ENCODE results near the gene KCNRG. TPM values are rescaled to one million over a fixed set of nuclear protein-coding genes. Genes with fewer than 3 reads are reported as not detected.
"Not testable (repeated sequence)": the region's sequence is repeated elsewhere in the genome, so short reads cannot be mapped to it uniquely, and the experiment has no call there.

KCNRG gene
- total RNA-seq, 1 donor from 2014 or later = 0.83 TPM

DNA sequence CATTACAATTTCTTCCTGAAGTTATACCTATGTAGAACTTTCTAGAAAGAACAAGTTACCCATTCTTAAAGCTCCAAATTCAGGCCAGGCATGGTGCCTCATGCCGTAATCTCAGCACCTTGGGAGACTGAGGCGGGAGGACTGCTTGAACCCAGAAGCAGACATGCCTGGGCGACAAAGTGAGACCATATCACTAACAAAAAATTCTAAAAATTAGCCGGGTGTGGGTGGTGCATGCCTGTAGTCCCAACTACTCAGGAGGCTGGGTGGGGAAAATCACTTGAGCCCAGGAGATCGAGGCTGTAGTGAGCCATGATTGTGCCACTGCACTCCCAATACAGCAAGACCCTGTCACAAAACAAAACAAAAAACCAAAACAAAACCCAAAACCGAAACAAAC lies 23.0 kb downstream of the KCNRG start:
- H3K27me3 Mint-ChIP-seq (ENCODE audit: unreplicated experiment) = no peaks in the 10 kb centered on the region
- no peaks in the 10 kb centered on the region for H3K9me3 Mint-ChIP-seq (ENCODE audit: unreplicated experiment)
- no peak overlapping the region for H3K27ac Mint-ChIP-seq (ENCODE audit: unreplicated experiment)
- TF ChIP-seq, protein P1, sequence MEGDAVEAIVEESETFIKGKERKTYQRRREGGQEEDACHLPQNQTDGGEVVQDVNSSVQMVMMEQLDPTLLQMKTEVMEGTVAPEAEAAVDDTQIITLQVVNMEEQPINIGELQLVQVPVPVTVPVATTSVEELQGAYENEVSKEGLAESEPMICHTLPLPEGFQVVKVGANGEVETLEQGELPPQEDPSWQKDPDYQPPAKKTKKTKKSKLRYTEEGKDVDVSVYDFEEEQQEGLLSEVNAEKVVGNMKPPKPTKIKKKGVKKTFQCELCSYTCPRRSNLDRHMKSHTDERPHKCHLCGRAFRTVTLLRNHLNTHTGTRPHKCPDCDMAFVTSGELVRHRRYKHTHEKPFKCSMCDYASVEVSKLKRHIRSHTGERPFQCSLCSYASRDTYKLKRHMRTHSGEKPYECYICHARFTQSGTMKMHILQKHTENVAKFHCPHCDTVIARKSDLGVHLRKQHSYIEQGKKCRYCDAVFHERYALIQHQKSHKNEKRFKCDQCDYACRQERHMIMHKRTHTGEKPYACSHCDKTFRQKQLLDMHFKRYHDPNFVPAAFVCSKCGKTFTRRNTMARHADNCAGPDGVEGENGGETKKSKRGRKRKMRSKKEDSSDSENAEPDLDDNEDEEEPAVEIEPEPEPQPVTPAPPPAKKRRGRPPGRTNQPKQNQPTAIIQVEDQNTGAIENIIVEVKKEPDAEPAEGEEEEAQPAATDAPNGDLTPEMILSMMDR (IDR thresholded peaks at IDR 0.05; ENCODE audit: partially characterized antibody, unreplicated experiment) = no peak
- DNase-seq = no peak
- H3K4me3 Mint-ChIP-seq (ENCODE audit: unreplicated experiment) = no peak overlapping the region
- H3K36me3 Mint-ChIP-seq (ENCODE audit: unreplicated experiment) = no peaks in the 10 kb centered on the region
- H3K4me1 Mint-ChIP-seq (ENCODE audit: low read depth, unreplicated experiment) = no peaks in the 10 kb centered on the region

DNA sequence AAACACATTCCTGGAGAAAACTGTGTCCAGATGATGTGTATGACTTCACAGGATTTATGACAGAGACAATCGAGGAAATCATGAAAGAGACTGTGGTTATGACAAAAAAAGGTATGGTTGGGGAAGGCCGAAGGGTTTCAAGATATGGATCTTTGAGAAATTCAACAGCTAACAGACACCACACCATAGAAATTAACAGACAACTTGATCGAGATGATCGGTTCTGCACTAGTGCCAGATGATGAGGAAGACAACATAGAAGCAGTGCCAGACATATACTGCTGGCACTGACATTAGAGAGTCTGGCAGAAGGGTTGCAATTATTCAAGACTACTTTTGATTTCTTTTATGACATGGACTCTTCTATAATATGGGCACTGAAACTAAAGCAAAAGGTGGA lies 37.2 kb downstream of the KCNRG start:
- no peak overlapping the region for H3K4me3 Mint-ChIP-seq (ENCODE audit: unreplicated experiment)
- H3K27ac Mint-ChIP-seq (ENCODE audit: unreplicated experiment) = no peak overlapping the region
- TF ChIP-seq, protein P1 (IDR thresholded peaks at IDR 0.05; ENCODE audit: partially characterized antibody, unreplicated experiment) = no peak
- H3K4me1 Mint-ChIP-seq (ENCODE audit: low read depth, unreplicated experiment) = no peaks in the 10 kb centered on the region
- peaks cover 5% of the 10 kb centered on the region for H3K36me3 Mint-ChIP-seq (ENCODE audit: unreplicated experiment)
- no peak for DNase-seq
- H3K27me3 Mint-ChIP-seq (ENCODE audit: unreplicated experiment) = peaks cover 1% of the 10 kb centered on the region
- H3K9me3 Mint-ChIP-seq (ENCODE audit: unreplicated experiment) = no peaks in the 10 kb centered on the region

DNA sequence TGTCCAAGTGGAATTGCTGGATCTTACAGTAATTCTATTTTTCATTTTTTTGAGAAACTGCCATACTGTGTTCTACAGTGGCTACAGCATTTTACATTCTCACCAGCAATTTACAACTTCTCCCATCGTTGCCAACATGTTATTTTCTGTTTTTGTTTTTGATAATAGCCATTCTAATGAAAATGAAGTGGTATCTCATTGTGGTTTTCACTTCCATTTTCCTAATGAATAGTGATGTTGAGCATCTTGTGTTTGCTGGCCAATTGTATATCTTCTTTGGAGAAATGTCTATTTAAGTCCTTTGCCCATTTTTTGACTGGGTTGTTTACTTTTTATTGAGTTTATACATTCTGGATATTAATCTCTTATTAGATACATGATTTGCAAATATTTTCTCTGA lies 38.6 kb downstream of the KCNRG start:
- Mint-ChIP-seq H3K9me3 (ENCODE audit: unreplicated experiment) (no peaks in the 10 kb centered on the region), H3K4me1 (ENCODE audit: low read depth, unreplicated experiment) (no peaks in the 10 kb centered on the region), H3K27me3 (ENCODE audit: unreplicated experiment) (peaks cover 1% of the 10 kb centered on the region), H3K36me3 (ENCODE audit: unreplicated experiment) (peaks cover 5% of the 10 kb centered on the region), H3K27ac (ENCODE audit: unreplicated experiment) (no peak overlapping the region), H3K4me3 (ENCODE audit: unreplicated experiment) (no peak overlapping the region)
- TF ChIP-seq, protein P1 (IDR thresholded peaks at IDR 0.05; ENCODE audit: partially characterized antibody, unreplicated experiment) = no peak
- no peak for DNase-seq

DNA sequence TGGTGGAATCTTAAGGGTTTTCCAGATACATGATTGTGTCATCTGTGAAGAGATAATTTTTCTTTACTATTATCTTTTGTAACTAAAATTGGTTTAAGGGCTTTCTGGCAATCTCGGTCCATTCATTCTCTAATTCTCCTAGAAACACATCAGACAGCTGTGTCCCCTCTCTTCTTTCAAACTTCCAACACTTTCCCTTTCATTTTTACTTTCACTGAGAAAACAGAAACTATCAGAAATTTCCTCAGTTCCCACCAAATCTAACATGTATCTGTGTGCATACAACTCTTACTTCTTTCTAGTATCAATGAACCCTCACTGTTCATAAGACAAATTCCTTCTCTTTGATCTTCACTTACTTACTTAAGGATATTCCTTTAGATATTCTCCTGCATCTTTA lies 40.2 kb downstream of the KCNRG start:
- peaks cover 1% of the 10 kb centered on the region for H3K27me3 Mint-ChIP-seq (ENCODE audit: unreplicated experiment)
- H3K27ac Mint-ChIP-seq (ENCODE audit: unreplicated experiment) = no peak overlapping the region
- DNase-seq = no peak
- TF ChIP-seq, protein P1 (IDR thresholded peaks at IDR 0.05; ENCODE audit: partially characterized antibody, unreplicated experiment) = no peak
- no peak overlapping the region for H3K4me3 Mint-ChIP-seq (ENCODE audit: unreplicated experiment)
- H3K9me3 Mint-ChIP-seq (ENCODE audit: unreplicated experiment) = no peaks in the 10 kb centered on the region
- H3K36me3 Mint-ChIP-seq (ENCODE audit: unreplicated experiment) = peaks cover 5% of the 10 kb centered on the region
- no peaks in the 10 kb centered on the region for H3K4me1 Mint-ChIP-seq (ENCODE audit: low read depth, unreplicated experiment)

DNA sequence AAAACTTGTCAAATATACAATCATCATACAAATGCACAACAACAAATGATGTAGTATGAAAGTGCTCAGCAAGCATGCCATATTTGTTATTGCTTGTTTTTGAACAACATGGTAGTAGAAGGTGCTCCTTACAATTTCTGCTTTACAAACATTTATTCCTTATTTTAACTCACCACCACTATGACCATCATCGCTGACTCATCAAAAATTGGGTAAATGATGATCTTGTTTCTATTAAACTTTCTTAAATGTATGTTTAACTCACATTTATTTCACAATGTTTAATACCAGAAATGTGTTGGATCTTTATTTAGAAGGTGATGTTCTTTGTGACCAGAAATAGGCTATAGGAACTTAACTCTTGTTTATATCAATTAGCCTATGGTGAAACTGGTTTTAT lies 45.5 kb downstream of the KCNRG start:
- no peak overlapping the region for H3K27ac Mint-ChIP-seq (ENCODE audit: unreplicated experiment)
- DNase-seq = no peak
- H3K9me3 Mint-ChIP-seq (ENCODE audit: unreplicated experiment) = no peaks in the 10 kb centered on the region
- H3K27me3 Mint-ChIP-seq (ENCODE audit: unreplicated experiment) = no peaks in the 10 kb centered on the region
- H3K36me3 Mint-ChIP-seq (ENCODE audit: unreplicated experiment) = no peaks in the 10 kb centered on the region
- H3K4me3 Mint-ChIP-seq (ENCODE audit: unreplicated experiment) = no peak overlapping the region
- TF ChIP-seq, protein P1 (IDR thresholded peaks at IDR 0.05; ENCODE audit: partially characterized antibody, unreplicated experiment) = no peak
- no peaks in the 10 kb centered on the region for H3K4me1 Mint-ChIP-seq (ENCODE audit: low read depth, unreplicated experiment)

DNA sequence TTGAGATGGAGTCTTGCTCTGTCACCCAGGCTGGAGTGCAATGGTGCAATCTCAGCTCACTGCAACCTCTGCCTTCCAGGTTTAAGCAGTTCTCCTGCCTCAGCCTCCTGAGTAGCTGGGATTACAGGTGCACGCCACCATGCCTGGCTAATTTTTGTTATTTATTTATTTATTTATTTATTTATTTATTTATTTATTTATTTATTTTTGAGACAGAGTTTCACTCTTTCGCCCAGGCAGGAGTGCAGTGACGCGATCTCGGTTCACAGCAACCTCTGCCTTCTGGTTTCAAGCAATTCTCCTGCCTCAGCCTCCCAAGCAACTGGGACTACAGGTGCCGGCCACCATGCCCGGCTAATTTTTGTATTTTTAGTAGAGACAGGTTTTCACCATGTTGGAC lies 47.1 kb downstream of the KCNRG start:
- not testable (repeated sequence) for H3K4me1 Mint-ChIP-seq (ENCODE audit: low read depth, unreplicated experiment); H3K27me3 Mint-ChIP-seq (ENCODE audit: unreplicated experiment); H3K9me3 Mint-ChIP-seq (ENCODE audit: unreplicated experiment); H3K4me3 Mint-ChIP-seq (ENCODE audit: unreplicated experiment); DNase-seq; H3K27ac Mint-ChIP-seq (ENCODE audit: unreplicated experiment); H3K36me3 Mint-ChIP-seq (ENCODE audit: unreplicated experiment)
